Heart left ventricle (tissue), 16 donors: ENCODE data around the gene DMD. TPM values are rescaled to one million over a fixed set of nuclear protein-coding genes. Genes with fewer than 3 reads are reported as not detected.

Experiments
- ATAC-seq, 4 donors: fragments of 200-7000 bp; cut with Tn5 transposase; one replicate each; pipeline ENCODE4 v1.9.1; 2020 to 2022; ENCODE audit warnings: moderate library complexity in 4 of 4, mild to moderate bottlenecking in 3 of 4, moderate number of reproducible peaks in 1 of 4
- DNase-seq, 5 donors: peaks; one replicate each; pipeline ENCODE4 v3.0.0-alpha.2; 2020
- H3K27ac ChIP-seq, 12 donors: fragments of 200-600 bp; sonication (generic) in 4 of 12; one replicate each; pipeline versions ENCODE4 v1.5.0 to v1.8.0; 2016 to 2022; ENCODE audit warnings: mild to moderate bottlenecking in 2 of 12
- H3K27me3 ChIP-seq, 9 donors: fragments of 200-600 bp; sonication (generic) in 2 of 9; one replicate each; pipeline versions ENCODE4 v1.5.1 to v1.8.0; 2016 to 2022; ENCODE audit warnings: mild to moderate bottlenecking in 3 of 9
- H3K36me3 ChIP-seq, 9 donors: fragments of 200-600 bp; sonication (generic) in 2 of 9; one replicate each; pipeline versions ENCODE4 v1.5.0 to v1.8.0; 2018 to 2022; ENCODE audit warnings: mild to moderate bottlenecking in 2 of 9
- H3K4me1 ChIP-seq, 12 donors: fragments of 200-600 bp; sonication (generic) in 4 of 12; one replicate each; pipeline versions ENCODE4 v1.5.0 to v1.8.0; 2016 to 2022; ENCODE audit warnings: mild to moderate bottlenecking in 3 of 12
- H3K4me3 ChIP-seq, 12 donors: fragments of 200-600 bp; sonication (generic) in 4 of 12; one replicate each; pipeline versions ENCODE4 v1.5.0 to v1.8.0; 2017 to 2022; ENCODE audit warnings: mild to moderate bottlenecking in 9 of 12, moderate library complexity in 4 of 12
- H3K9me3 ChIP-seq, 12 donors: fragments of 200-600 bp; sonication (generic) in 4 of 12; one replicate each; pipeline versions ENCODE4 v1.5.0 to v1.8.0; 2016 to 2022; ENCODE audit warnings: mild to moderate bottlenecking in 1 of 12
- CTCF ChIP-seq, 12 donors: fragments of 200-600 bp; sonication (generic) in 4 of 12; IDR thresholded peaks; one replicate each; pipeline versions ENCODE4 v1.5.0 to v1.8.0; 2018 to 2022; ENCODE audit warnings: antibody characterized with exemption in 12 of 12, mild to moderate bottlenecking in 5 of 12
- POLR2A ChIP-seq, 2 donors: fragments of 450-650 bp; IDR thresholded peaks; one replicate each; pipeline ENCODE4 v1.6.1; 2017; ENCODE audit warnings: antibody characterized with exemption in 2 of 2, mild to moderate bottlenecking in 2 of 2, moderate library complexity in 2 of 2
- WGBS, 4 donors: extraction: QIAGEN DNeasy Blood & Tissue Kit in 2 of 4; methylation state at CpG; one replicate each; pipeline versions ENCODE4 v1.1.5 to v1.1.7; 2013 to 2018; 5-methylcytosine and 5-hydroxymethylcytosine counted together
- intact Hi-C, 10 donors: fragments of 100-400 bp; cut with DNase I; formaldehyde crosslinking; loops; one replicate each; pipeline versions ENCODE4 v1.11.1 to v1.14.2; 2022
- polyA plus RNA-seq, 2 donors: library from polyadenylated mRNA; stranded (reverse); fragments of 200-250 nt; gene quantifications; one replicate each; pipeline ENCODE4 v1.2.3, GENCODE V29; 2013
- total RNA-seq, 9 donors: library from RNA; depleted of rRNA in 2 of 9; stranded (reverse); fragments of >200 nt in 2 of 9; fragmentation: NEBNext Ultra II Directional in 3 of 9; extraction: Animal tissue kit (Norgen Biotek cat#: 25700) in 3 of 9; gene quantifications; one replicate each; pipeline versions ENCODE4 v1.1.0 to v1.2.4, GENCODE V29; 2016 to 2023
- donor health status: ischemic (EF 13 %, LVEDD 7.1; RV severe dilation, severe dysfunction).
- donor health status: healthy with polysubstance abuse.
- donor health status: DM: no; HTN: yes; CAD: no.
- donor health status: DM: no; HTN: no; CAD: no.
- donor health status: ischemic (EF 25% LVEDD 6.9; RV normal size, moderate dysfunction).
- donor health status: ischemic (EF 25% LVEDD 5.7; RV mildly dilated, moderate dysfunction).
- donor health status: healthy.
- donor health status: DM: yes; HTN: yes; CAD: no.
- donor health status: ischemic (EF 35%, LVEDD 5.7; RV mildly dilated, moderate dysfunction).
- donor health status: nonischemic (EF 11% LVEDD 7.7; RV severe dilation, severe dysfunction).
- donor health status: DM: yes; HTN: yes; CAD: no.
- donor health status: PGD.
- donor health status: ischemic (EF 29% LVEDD 5.4; RV normal size, mild dysfunction).
- donor health status: nonischemic (EF 23%, LVEDD 6.1; RV moderate dilation, normal function).

DMD gene
- total and polyA plus RNA-seq, 11 donors: 34.7 to 236 (median 162) TPM

GRCh38 chrX:31445542-31445941 lies 1765.8 kb downstream of the DMD start:
- Histone ChIP-seq H3K4me3 (no peak overlapping the region), H3K27ac (no peak overlapping the region), H3K27me3 (peaks cover 0 to 3% (median 0%) of the 10 kb centered on the region in 9 donors), H3K9me3 (no peaks in the 10 kb centered on the region), H3K4me1 (peaks cover 0 to 4% (median 0%) of the 10 kb centered on the region in 12 donors), H3K36me3 (no peaks in the 10 kb centered on the region)
- ATAC-seq: no peak
- peak in 1 of 5 donors; percentile 6 for DNase-seq
- intact Hi-C loops: no loop called here
- 46 to 67% (median 57%) methylated on average over 4 of the region's 4 CpGs for WGBS, 4 donors
- TF ChIP-seq CTCF (IDR thresholded peaks at IDR 0.05) (no peak), POLR2A (IDR thresholded peaks at IDR 0.05) (no peak)

- 81 to 96% (median 90%) methylated on average over 8 of the region's 8 CpGs for WGBS, 4 donors
- intact Hi-C loops: no loop called here
- H3K27ac ChIP-seq: no peak overlapping the region
- H3K4me1 ChIP-seq: no peaks in the 10 kb centered on the region
- no peak overlapping the region for H3K4me3 ChIP-seq
- no peaks in the 10 kb centered on the region for H3K9me3 ChIP-seq
- DNase-seq: no peak
- ATAC-seq: no peak
- H3K36me3 ChIP-seq: no peaks in the 10 kb centered on the region
- peaks cover 0 to 3% (median 0%) of the 10 kb centered on the region in 9 donors for H3K27me3 ChIP-seq
- TF ChIP-seq CTCF (IDR thresholded peaks at IDR 0.05) (no peak), POLR2A (IDR thresholded peaks at IDR 0.05) (no peak)
Measured at GRCh38 chrX:31443654-31444053, 1767.7 kb downstream of the DMD start.

GRCh38 chrX:31440546-31440945 lies 1770.8 kb downstream of the DMD start:
- no peak for ATAC-seq
- Histone ChIP-seq H3K27me3 (peaks cover 0 to 3% (median 0%) of the 10 kb centered on the region in 9 donors), H3K27ac (no peak overlapping the region), H3K36me3 (no peaks in the 10 kb centered on the region), H3K9me3 (no peaks in the 10 kb centered on the region), H3K4me1 (no peaks in the 10 kb centered on the region), H3K4me3 (no peak overlapping the region)
- DNase-seq: no peak
- intact Hi-C loops: no loop called here
- WGBS, 4 donors: 80 to 100% (median 94%) methylated on average over 2 of the region's 2 CpGs
- TF ChIP-seq POLR2A (IDR thresholded peaks at IDR 0.05) (no peak), CTCF (IDR thresholded peaks at IDR 0.05) (no peak)

- no peaks in the 10 kb centered on the region for H3K4me1 ChIP-seq
- H3K9me3 ChIP-seq: no peaks in the 10 kb centered on the region
- H3K4me3 ChIP-seq: no peak overlapping the region
- TF ChIP-seq POLR2A (IDR thresholded peaks at IDR 0.05): no peak
- no peak for TF ChIP-seq CTCF (IDR thresholded peaks at IDR 0.05)
- intact Hi-C loops: loop anchor here in 1 of 10 donors (10.0 kb wide), 1 partner anchor 208 kb away; no protein-coding TSS in a partner anchor
- 70 to 90% (median 82%) methylated on average over 3 of the region's 3 CpGs for WGBS, 4 donors
- DNase-seq (no peak), ATAC-seq (no peak)
- no peaks in the 10 kb centered on the region for H3K36me3 ChIP-seq
- no peak overlapping the region for H3K27ac ChIP-seq
- no peaks in the 10 kb centered on the region for H3K27me3 ChIP-seq
Measured at GRCh38 chrX:31436424-31436823, 1774.9 kb downstream of the DMD start.
